Measurements from ENCODE around the gene GAK. TPM values are rescaled to one million over a fixed set of nuclear protein-coding genes. Genes with fewer than 3 reads are reported as not detected.

Gene GAK
- total RNA-seq, 1 donor from 2014 or later = 150 TPM

DNA sequence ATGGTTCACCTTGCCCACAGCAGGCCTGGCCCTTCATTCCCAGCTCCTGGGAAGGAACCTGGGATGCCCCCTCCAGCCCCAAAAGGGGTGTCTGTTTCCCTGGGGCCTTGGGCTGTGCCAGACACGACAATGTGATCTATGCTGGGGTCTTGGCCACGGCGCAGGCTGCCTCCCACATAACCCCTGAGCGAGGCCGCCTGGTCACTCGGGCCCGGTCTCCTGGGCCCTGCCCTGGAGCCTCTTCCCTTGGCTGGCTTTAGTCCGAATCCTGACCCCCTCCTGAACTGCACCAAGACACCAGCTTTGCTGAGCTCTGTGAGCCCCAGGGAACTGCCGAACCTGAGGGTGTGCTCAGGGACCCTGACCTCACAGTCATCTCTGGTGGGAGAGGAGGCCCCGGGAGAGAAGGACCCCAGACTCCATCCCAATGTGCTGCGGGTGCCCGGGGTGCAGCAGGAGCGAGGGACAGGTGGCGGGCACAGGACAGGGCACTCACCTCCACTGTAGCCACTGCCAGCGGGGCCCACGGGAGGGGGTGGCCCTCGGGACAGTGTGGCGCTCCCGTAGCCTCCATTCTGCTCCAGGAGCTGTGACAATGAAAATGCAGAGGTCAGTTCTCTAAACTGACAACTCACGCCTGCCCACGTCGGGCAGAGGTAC, 42.0 kb downstream of the GAK start:
- no peak for DNase-seq (ENCODE audit: low spot score)

DNA sequence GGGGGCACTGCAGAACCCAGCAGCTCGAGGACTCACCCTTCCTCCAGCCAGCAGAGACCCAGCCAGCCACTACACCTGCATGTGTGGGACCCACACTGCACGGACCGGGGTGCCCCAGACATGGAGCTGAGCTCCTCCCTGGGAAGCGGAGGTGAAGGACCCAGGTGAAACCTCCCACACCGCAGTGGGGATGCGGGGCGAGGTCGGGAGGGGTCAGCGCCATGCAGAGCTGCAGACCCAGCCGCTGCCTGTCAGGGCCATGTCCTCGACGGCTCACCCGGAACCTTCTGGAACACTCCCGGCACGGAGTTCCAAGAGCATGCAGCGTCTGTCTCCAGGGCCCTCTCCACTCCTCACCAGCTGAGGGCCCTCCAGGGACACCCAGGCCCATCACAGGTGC, 42.6 kb downstream of the GAK start:
- no peak for DNase-seq (ENCODE audit: low spot score)

DNA sequence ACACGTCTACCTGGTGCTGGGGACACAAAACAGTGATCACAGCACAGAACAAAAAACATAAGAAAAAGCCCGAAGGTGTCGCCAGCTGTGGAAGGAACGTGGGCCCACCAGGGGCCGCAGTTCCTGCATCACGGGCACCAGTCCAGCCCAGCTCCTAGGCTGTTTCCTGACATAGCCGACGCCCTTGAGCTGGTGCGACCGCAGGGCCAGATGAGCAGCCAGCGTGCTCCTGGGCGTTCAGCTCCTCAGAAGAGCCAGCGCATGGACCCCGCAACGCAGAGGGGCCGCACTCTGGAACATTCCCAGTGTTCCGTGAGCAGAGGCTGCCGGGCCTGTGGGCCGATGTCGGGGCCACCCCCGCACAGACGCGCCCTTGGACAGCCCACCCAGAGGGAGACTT, 44.1 kb downstream of the GAK start:
- no peak for DNase-seq (ENCODE audit: low spot score)

DNA sequence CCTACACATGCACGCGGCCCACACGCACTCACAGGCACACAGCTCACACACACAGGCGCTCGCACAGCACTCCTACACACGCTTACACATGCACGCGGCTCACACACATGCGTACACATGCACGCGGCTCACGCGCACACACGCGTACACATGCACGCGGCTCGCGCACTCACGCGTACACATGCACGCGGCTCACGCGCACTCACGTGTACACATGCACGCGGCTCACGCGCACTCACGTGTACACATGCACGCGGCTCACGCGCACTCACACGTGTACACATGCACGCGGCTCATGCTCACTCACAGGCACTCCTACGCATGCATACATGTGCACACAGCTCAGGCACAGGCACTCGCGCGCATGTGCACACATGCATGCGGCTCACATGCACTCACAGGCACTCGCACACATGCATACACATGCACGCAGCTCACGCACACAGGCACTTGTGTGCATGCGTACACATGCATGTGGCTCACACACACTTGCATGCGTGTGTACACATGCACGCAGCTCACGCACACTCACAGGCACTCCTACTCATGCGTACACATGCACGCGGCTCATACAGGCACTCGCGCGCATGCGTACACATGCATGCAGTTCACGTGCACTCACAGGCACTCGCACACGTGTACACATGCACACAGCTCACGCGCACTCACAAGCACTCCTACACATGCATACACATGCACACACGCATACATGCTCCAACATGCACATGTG, 44.9 kb downstream of the GAK start:
- no peak for DNase-seq (ENCODE audit: low spot score)

DNA sequence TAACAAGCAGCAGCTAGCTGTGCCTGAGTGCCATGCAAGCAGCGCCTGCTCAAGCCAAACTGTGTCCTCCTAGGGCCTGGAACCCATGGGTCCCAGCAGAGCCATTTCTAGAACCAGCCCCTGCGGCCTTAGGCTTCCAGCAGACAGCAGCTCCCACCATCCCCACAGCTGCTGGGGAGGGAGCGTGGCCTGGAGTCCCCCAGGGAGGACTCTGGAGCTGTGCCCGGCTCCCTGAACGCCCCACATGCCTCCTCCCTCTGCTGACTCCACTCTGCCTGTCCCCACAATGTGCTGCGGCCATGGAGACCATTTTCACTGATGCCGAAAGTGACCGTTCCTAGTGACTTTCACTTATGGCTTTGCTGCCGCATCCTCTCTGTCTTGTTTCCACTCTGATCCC, 45.9 kb downstream of the GAK start:
- no peak for DNase-seq (ENCODE audit: low spot score)

DNA sequence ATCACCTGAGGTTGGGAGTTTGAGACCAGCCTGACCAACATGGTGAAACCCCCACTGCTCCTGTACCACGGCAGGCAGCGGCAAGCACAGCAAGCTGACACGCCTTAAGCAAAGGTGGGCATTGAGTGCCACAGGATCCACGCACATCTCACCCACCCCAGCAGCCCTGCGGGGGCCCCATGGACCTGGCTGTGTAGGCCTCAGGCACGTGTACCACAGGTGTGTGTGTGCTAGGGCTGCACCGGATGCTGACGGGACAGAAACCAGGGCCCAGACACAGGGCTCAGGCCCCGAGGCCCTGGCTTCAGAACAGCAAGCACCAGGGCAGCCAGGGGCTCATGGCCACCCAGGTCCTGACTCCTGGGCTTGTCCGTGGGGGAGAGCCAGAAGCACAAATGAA, 46.8 kb downstream of the GAK start:
- no peak for DNase-seq (ENCODE audit: low spot score)

DNA sequence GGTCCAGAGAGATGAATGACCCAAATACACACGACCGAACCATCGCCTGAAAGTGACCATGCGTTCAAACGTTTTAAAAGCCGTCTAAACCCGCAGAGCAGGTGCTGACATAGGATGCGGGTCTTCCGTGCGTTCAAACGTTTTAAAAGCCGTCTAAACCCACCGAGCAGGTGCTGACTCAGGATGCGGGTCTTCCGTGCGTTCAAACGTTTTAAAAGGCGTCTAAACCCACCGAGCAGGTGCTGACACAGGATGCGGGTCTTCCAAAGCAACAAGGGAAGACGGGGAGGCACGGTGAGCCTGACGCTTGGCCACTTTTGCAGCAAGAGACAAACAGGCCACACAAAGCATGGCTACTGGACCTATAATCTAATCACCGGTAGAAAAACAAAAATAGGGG, 47.2 kb downstream of the GAK start:
- DNase-seq (ENCODE audit: low spot score) = no peak

DNA sequence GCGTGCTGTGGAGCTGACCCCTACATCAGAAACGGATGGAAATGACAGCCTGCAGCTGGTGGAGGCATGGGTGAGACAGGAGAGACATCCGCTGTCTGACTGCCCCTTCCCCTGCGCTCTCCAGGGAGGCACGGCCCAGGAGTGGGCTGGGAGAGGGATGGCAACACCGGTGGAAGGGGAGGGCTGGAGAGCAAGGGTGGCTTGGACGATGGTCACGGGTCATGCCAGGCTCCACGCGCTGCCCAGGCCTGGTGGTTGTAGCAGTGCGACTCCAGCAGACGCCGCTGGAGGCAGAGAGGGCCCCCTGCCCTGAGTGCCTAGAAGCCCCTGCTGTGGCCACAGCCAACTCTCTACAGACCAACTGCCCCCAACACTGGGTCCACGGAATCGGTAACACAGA, 47.9 kb downstream of the GAK start:
- no peak for DNase-seq (ENCODE audit: low spot score)

DNA sequence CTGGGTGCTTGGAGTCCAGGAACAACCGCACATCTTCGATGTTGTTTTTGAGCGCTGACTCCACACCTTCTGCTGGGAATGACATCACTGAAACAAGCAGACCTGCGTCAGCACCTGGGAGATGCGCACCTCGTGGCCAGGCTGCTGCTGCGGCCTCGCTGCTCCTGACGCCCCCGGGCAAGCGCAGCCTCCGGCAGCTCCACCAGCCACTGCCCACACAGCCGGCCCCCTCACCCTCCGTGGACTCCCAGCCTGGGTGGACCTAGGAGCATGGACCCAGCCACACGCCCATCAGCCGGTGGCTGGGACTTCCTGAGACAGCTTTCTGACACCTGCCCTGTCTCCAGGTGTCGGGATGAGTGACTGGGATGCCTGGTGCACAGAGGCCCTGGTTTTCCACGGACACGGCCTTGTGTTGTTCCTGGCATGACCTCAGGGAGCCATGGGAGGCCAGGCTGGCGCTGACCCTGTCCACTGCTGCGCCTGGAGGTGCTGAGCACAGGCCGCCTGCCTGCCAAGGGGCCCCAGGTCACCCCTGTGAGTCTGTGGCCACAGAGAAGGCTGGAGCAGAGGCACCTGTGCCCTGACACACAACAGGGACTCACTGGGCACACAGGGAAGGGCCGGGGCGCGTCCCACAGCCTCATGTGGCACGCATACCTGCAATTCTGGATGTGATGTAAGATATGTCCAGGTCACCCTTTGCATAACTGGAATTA, 48.6 kb downstream of the GAK start:
- no peak for DNase-seq (ENCODE audit: low spot score)

DNA sequence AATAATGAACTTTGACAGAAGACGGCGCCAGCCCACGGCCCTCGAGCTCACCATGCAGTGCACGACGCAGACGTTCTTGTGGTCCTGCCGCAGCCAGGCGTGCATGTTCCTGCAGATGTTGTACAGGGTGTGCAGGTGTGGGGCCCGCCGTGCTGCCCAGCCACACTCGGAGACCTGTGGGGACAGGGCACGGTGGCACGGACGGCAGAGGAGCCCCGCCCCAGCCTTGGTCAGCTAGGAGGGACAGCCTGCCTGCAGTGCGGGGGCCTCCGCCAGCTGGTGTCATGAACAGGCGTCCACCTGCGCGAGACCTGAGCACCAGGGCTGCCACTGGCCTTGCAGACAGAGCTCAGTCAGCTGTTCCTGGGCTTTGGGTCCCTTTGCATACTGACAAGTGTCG, 49.5 kb downstream of the GAK start:
- DNase-seq (ENCODE audit: low spot score) = no peak

DNA sequence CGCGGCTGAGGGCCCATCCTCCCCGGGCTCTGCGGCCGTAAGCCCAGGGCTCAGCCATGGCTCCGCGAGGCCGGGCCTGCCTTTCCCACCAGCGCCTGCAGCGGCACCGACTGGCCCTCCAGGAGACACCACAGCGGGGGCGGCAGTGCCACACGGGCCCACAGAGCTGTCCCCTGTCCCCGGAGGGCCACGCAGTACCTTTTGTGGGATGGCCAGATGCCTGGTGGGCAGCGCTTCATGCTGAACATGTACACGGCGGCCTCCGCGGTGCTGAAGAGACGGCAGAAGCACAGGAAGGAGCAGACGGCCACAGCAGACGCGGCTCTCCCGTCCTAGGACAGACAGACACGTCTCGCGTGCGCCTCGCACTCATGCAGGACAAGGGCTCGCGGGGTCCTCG, 50.4 kb downstream of the GAK start:
- DNase-seq (ENCODE audit: low spot score) = no peak

DNA sequence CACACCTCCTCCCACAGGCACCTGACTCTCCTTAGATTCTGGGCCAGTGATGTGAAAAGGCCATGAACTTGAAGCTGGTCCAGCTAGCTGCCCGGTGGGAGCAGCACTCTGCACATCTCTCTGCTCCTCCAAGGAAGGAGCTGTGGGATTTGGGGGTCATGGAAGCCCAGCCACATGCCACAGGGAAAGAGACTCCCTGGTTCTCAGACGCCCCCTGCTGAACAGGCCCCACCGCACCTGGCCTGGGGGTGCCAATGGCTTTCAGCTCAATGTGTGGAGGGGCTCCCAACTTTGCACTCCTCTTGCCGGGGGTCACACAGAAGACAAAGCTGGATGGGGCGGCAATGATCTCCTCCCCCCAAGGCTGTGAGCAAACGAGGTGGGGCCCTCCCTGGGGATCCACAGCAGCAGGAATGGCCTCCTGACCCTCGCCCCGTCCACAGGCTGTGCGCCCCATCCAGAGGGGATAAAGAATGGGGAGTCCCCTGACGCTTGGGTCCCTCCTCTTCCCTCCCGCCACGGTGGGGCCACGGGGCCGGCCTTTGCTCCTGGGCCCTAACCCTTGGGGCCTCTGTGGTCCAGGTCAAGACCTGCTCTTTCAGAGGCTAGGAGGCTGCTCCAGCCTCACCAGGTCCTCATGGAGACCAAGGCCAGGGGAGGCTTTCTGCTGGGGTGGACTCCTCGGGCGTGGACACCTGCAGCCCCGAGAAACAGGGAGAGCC, 51.3 kb downstream of the GAK start:
- no peak for DNase-seq (ENCODE audit: low spot score)

DNA sequence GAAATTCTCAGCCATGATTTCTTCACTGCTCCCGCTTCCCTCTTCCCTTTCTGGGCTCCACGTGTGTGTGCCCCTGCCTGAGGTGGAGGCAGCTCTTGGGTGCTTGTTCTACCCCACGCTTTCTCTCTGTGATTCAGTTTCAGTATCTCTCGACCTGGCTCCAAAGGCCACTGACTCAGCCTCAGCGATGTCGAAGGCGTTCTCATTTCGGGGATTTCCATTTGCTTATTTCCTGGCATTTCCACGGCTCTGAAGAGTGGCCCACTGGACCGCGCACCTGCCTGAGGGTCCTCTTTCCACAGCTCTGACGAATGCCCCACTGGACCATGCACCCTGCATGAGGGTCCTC, 52.4 kb downstream of the GAK start:
- DNase-seq (ENCODE audit: low spot score) = no peak

DNA sequence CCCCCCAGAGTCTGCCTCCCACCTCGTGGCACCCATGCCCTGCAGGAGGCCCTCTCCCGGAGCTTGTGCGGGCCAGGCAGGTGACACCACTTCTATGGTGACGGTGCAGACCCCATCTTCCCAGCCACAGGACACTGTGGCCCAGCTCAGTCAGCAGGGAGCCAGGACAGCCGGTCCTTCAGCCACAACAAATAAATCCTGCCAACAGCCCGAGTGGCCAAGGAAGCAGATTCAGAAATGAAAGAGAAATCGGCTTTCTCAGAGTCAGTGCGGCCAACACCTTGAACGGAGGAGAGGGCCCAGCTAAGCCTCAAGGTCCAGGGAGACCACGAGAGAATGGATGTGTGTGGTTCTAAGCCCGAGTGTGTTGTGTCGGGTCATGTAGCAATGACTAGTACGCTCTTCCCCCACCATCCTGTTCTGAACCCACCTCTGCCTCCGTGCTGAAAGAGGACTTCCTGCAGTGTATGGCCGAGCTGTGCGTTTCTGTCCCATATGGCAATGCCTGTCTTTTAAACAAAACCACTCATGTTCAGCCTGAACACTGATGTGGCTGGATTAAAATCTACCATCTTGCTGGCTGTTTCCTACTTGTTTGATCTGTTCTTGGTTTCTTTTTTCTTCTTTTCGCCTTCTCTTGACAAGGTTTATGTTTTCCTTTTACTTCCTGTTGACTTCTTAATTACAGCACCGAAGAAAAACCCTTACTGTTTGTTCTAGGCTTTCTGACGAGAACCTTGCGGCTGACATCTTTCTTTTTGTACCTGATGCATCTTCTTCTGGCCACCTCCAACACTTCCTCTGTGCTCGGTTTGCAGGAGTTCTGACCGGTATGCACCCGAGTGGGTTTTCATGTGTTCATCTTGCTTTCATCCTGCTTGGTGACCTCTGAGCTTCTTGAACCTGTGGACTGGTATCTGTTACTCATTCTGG, 53.1 kb downstream of the GAK start:
- DNase-seq (ENCODE audit: low spot score) = no peak

DNA sequence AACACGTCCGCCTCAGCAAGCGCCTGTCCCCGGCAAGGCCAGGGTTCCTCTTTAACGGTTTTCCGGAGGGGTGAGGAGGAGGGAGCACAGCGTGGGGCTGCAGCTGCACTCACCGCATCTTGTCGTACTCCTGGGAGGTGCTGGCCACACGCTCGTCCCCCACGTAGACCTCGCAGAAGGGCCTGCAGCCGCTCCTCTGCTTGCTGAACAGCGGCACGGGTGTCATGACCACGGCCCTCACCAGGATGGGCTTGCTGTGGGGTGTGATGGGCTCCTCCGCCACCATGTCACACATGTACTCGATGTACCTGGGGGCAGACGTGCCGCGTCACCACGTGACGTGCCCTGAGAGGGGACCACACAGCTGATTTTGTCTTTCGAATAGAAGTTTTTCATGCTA, 54.6 kb downstream of the GAK start:
- no peak for DNase-seq (ENCODE audit: low spot score)

DNA sequence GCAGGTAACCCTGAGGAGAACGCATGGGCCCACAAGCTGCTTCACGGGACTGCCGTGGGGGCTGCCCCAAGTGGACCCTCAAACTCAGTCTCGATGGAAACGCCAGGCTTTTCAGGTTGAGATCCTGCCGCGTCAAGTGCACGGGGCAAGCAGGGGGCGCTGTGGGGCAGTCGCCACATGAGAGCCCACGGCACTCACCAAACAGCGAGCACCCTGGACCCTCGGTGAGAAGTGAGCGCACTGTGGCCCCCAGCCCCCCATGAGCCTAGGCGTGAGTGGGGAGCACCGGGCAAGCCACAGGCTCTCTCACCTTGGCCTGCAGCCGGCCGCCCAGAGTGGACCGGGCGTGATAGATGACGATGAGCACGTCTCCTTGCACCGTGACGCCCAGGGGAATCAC, 55.3 kb downstream of the GAK start:
- no peak for DNase-seq (ENCODE audit: low spot score)

DNA sequence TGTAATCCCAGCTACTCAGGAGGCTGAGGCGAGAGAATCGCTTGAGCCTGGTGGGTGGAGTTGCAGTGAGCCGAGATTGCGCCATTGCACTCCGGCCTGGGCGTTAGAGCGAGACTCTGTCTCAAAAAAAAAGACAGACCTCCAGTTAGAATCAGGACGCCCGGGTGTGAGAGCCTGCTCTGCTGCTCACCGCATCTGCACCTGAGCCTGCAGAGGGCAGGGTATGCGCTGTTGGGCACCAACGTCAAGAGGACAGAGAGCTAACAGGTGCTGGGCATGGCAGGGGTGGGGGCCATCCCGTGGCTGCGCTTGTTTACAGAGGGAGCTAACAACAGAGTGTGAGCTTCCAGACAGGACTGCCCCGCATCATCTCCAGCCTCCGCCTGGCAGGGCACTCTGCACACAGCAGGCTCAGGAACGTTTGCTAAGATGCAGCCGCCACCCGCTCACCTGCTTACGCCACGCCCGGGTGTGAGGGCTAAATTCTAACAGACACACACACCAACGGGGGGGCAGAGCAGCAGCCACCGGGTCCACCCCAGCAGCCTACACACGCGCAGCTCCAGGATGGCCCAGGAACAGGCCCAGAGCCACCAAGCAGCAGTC, 56.2 kb downstream of the GAK start:
- DNase-seq (ENCODE audit: low spot score) = no peak

DNA sequence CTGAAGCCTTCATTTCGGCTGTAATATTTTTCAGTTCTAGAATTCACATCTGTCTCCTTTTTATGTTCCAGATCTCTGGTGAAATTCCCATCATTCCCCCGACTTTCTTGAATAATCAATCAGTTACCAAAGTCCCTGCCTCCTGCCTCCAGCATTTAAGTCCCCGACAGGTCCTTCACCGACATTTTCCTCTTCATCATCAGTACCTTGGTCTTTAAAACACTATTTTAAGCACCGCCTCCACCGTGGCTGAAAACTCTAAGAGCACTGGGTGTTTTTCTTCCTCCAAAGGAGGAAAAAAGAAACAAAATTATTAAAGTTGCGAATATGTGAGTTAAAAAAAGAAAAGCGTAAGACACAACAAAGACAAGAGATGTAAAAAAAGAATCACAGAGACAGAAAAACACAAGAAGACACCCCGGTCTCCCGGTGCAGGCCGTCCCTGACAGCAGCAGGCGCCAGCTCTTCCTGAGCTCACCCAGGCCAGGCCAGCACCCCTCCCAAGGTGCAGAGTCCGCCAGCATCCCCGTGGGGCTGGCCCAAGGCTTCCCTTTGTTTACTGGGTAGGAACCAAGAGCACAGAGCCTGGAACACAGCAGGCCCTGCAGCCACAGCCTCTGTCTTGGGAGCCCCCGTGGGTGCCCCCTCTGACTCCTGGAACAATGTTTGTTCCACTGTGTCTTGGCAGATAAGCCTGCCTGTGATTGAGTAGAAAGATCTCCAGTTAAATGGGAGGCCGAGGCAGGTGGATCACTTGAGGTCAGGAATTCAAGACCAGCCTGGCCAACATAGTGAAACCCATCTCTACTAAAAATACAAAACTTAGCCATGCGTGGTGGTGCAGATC, 56.9 kb downstream of the GAK start:
- no peak for DNase-seq (ENCODE audit: low spot score)

DNA sequence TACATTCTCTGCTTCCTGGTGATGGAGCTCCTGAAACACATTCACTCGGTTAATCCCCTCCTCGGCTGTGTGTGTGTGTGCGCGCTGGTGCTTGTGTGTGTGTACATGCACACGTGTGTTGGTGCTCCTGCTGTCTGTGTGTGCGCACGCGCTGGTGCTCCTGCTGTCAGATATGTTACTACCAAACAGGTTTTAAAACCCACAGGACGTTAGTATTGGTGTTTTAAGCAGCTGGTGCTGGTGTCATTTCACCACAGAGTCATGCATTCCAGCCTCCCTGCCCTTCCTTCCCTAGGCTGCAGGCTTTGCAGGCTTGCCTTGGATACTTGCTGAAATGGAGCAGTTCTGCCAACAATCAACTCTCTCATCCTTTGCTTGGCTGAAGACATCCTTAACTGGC, 58.1 kb downstream of the GAK start:
- DNase-seq (ENCODE audit: low spot score) = no peak
